Kidney (tissue), 14 donors: ENCODE measurements around the gene PLEKHM1. TPM values are rescaled to one million over a fixed set of nuclear protein-coding genes. Genes with fewer than 3 reads are reported as not detected.

Experiments
- DNase-seq, 5 donors: peaks; one replicate each; pipeline ENCODE4 v3.0.0-alpha.2; 2013 to 2020
- FAIRE-seq: peaks from 2 replicates; lab custom pipeline; 2012; peaks lifted over from hg19 to GRCh38; lab: Jason Lieb, UNC
- H3K27ac ChIP-seq, 2 donors: one replicate each; pipeline ENCODE4 v1.7.0; 2013; ENCODE audit warnings: low read depth in 2 of 2, low read length in 2 of 2, inconsistent platforms in 1 of 2
- H3K27me3 ChIP-seq: one replicate; pipeline ENCODE4 v1.7.1; 2013; ENCODE audit warnings: low read length, inconsistent platforms; ENCODE audit not compliant: control insufficient read depth, insufficient read depth
- H3K36me3 ChIP-seq, 3 donors: one replicate each; pipeline versions ENCODE4 v1.7.0 to v1.7.1; 2013; ENCODE audit warnings: low read length in 3 of 3, control low read depth in 1 of 3, inconsistent platforms in 1 of 3; ENCODE audit not compliant: insufficient read depth in 3 of 3, control insufficient read depth in 2 of 3
- H3K4me1 ChIP-seq, 3 donors: one replicate each; pipeline versions ENCODE4 v1.7.0 to v1.7.1; 2013; ENCODE audit warnings: low read length in 3 of 3, inconsistent platforms in 1 of 3, low read depth in 1 of 3; ENCODE audit not compliant: control insufficient read depth in 2 of 3, insufficient read depth in 2 of 3
- H3K4me3 ChIP-seq, 3 donors: one replicate each; pipeline versions ENCODE4 v1.7.0 to v1.8.1; 2013; ENCODE audit warnings: low read length in 3 of 3, control low read depth in 1 of 3, inconsistent platforms in 1 of 3
- H3K9ac ChIP-seq, 3 donors: one replicate each; pipeline versions ENCODE4 v1.7.0 to v1.7.1; 2013; ENCODE audit warnings: low read length in 3 of 3, control low read depth in 1 of 3, inconsistent platforms in 1 of 3
- H3K9me3 ChIP-seq, 3 donors: one replicate each; pipeline versions ENCODE4 v1.7.0 to v1.7.1; 2013; ENCODE audit warnings: low read length in 3 of 3, control low read depth in 1 of 3, inconsistent platforms in 1 of 3; ENCODE audit not compliant: control insufficient read depth in 2 of 3, insufficient read depth in 1 of 3
- intact Hi-C: fragments of 100-400 bp; cut with DNase I; formaldehyde crosslinking; loops from one replicate; pipeline ENCODE4 v1.11.1; 2022
- polyA plus RNA-seq: library from polyadenylated mRNA; stranded (reverse); fragments of 350-450 nt; fragmentation: Illumina TruSeq; extraction: RNeasy Lipid Tissue Mini Kit (QIAGEN cat#74804); gene quantifications from one replicate; pipeline ENCODE4 v1.2.3, GENCODE V29; 2014; ENCODE audit warnings: low read depth, low replicate concordance; ENCODE audit not compliant: insufficient read depth
- total RNA-seq: library from RNA; stranded (reverse); fragmentation: NEBNext Ultra II Directional; extraction: Animal tissue kit (Norgen Biotek cat#: 25700); gene quantifications from one replicate; pipeline ENCODE4 v1.2.1, GENCODE V29; 2021
- TF ChIP-seq, protein P1 (sequence below): IDR thresholded peaks from 3 replicates; pipeline ENCODE4 v1.5.1; 2012; ENCODE audit warnings: mild to moderate bottlenecking, moderate library complexity, borderline replicate concordance; ENCODE audit not compliant: insufficient read depth; ENCODE audit errors: extremely low read depth
- donor health status: control.
- donor health status: control.
- donor health status: control.
- donor health status: control.
- donor health status: control.
- donor health status: DM: yes; HTN: yes; CAD: no.
- donor health status: Normal renal cell carcinoma (clear cell type).

Gene PLEKHM1
- total and polyA plus RNA-seq, 2 donors from 2014 or later: 13.3 to 46.6 TPM

DNA sequence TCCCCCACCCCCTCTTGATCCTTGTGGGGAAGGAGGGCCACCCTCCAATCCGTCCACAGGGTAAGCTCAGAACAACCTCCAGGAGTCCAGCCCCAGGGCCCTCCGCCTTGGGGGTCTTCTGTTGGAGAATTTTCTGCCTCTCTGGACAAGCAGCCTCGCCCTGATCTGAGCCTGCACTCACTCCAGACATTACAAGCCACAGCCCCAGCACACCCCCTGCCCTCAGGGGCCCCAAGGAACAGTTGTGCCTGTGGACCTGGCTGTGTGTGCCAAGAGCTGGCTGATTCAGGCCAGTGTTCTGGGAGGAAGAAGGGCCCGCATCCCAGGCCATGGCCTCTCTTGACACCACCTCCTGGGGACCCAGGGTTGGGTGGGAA, 57.4 kb downstream of the PLEKHM1 start:
- H3K4me1 ChIP-seq: peaks cover 0 to 14% (median 5%) of the 10 kb centered on the region in 3 donors
- TF ChIP-seq, protein P1, sequence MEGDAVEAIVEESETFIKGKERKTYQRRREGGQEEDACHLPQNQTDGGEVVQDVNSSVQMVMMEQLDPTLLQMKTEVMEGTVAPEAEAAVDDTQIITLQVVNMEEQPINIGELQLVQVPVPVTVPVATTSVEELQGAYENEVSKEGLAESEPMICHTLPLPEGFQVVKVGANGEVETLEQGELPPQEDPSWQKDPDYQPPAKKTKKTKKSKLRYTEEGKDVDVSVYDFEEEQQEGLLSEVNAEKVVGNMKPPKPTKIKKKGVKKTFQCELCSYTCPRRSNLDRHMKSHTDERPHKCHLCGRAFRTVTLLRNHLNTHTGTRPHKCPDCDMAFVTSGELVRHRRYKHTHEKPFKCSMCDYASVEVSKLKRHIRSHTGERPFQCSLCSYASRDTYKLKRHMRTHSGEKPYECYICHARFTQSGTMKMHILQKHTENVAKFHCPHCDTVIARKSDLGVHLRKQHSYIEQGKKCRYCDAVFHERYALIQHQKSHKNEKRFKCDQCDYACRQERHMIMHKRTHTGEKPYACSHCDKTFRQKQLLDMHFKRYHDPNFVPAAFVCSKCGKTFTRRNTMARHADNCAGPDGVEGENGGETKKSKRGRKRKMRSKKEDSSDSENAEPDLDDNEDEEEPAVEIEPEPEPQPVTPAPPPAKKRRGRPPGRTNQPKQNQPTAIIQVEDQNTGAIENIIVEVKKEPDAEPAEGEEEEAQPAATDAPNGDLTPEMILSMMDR: no peak
- FAIRE-seq (no peak), DNase-seq (peak in 1 of 5 donors; percentile 67)
- H3K27me3 ChIP-seq: peaks cover 13% of the 10 kb centered on the region
- no peak overlapping the region for H3K4me3 ChIP-seq
- no peaks in the 10 kb centered on the region for H3K9me3 ChIP-seq
- peak overlapping the region in 1 of 2 donors; percentile 9 for H3K27ac ChIP-seq
- H3K36me3 ChIP-seq: peaks cover 0 to 4% (median 4%) of the 10 kb centered on the region in 3 donors
- intact Hi-C loops: no loop called here
- no peak overlapping the region for H3K9ac ChIP-seq

DNA sequence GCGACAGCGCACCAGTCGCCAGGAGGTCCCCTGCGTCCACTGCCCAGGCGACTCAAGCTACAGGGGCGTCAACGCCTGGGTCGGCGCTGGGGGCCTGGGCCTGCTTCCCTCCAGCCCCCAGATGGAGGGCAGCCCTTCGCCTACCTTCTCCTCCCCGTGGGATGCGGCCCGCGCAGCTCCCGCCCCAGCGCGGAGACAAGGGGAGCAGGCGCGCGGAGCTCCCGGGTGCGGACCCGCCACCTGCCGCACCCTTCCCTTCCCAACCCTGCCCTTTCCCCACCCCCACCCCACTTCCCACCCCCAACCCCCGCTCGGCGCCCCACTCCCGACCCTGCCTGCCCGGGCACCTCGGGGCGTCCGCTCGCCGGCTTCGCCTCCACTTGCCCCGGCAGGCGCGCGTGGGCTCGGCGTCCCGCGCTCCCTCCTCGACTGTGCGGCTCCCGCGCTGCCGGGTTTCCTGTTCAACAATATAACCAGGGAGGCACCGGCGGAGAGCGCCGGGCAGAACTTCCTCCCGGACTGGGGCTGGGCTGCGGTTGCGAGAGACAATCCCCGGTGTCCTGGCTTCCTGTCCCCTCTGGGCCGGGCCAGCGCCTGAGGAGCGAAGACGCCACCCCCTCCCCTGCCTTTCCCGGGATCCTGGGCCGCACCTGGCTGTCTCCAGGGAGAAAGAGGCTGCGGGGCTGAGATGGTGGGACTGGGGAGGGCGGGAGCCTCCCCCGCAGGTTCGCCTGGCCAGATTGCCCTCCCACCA, 57.9 kb downstream of the PLEKHM1 start, which contains the start of gene ARHGAP27:
Gene ARHGAP27 (minus strand): TSS at position 466 of the 754 bp plus-strand sequence. CDS start 2,591 bp downstream, outside the sequence.
- FAIRE-seq (no peak), DNase-seq (peak in 4 of 5 donors; percentile 27 to 89 (median 62))
- H3K4me1 ChIP-seq: peaks cover 0 to 15% (median 6%) of the 10 kb centered on the region in 3 donors
- peak within 1 kb of the TSS in 1 of 3 donors; percentile 26 for H3K9ac ChIP-seq
- H3K36me3 ChIP-seq: peaks cover 0 to 4% (median 0%) of the 10 kb centered on the region in 3 donors
- peak within 1 kb of the TSS in 1 of 2 donors; percentile 9 for H3K27ac ChIP-seq
- H3K9me3 ChIP-seq: no peaks in the 10 kb centered on the region
- TF ChIP-seq, protein P1: no peak
- intact Hi-C loops: no loop called here
- H3K4me3 ChIP-seq: peak within 1 kb of the TSS; percentile 39 to 55 (median 44)
- H3K27me3 ChIP-seq: peaks cover 14% of the 10 kb centered on the region

DNA sequence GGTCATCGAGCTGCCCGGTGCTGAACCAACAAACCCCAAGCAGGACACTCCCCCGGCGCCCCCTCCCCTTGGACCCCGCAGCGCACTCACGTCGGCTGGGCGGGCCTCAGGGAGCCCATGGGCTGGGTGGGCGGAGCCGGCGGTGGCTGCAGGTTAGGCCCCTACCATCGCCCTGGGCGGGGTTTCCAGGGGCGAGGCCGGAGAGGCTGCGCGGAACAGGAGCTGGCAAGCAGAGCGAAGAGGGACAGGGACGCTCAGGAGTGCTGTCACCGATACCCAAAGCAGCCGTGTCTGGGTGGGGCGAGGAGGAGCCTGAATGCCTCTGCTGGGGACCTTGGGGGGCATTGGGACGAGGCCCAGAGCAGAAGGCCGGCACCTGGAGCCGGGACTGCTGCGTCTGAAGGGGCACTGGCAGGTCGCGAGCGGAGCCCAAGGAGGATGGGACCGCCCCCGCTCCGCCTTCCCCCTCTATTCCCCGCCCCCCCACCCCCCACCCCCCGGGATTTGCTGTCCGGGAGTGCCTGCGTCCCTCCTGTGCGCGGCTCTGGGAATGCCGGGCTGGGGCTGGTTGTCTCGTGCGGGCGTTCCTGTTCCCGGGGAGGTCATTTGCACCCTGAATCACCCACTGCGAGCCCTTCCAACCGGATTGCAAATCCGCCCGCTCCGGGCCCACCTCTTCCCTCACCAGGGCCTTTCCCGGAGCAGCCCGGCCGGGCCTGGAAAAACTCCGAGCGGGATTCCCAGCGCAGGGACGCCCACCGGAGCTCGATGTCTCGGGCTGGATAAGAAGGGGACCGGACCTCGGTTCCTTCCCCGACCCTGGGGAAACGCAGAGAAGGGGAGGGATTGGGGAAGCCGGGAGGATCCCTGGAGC, 58.8 kb downstream of the PLEKHM1 start:
- FAIRE-seq (no peak), DNase-seq (peak; percentile 82 to 95 (median 89))
- Histone ChIP-seq H3K27ac (no peak overlapping the region), H3K4me1 (peaks cover 0 to 15% (median 6%) of the 10 kb centered on the region in 3 donors), H3K4me3 (peak overlapping the region; percentile 39 to 55 (median 44)), H3K9ac (peak overlapping the region in 1 of 3 donors; percentile 26), H3K27me3 (peaks cover 14% of the 10 kb centered on the region), H3K36me3 (peaks cover 0 to 2% (median 0%) of the 10 kb centered on the region in 3 donors), H3K9me3 (no peaks in the 10 kb centered on the region)
- intact Hi-C loops: no loop called here
- TF ChIP-seq, protein P1: no peak
